Keratinocyte (primary cell): Measurements from ENCODE around the gene EEF1A2.

Source experiments
- EZH2 ChIP-seq: IDR thresholded peaks from one replicate; pipeline ENCODE4 v1.6.1; 2012; ENCODE audit warnings: inconsistent platforms, mild to moderate bottlenecking, low read length, moderate library complexity
- TF ChIP-seq, protein P1 (sequence below), 3 experiments: IDR thresholded peaks in 1 of 3; conservative IDR thresholded peaks in 1 of 3; optimal IDR thresholded peaks in 1 of 3; 2 replicates in 2 of 3; 3 replicates in 1 of 3; pipeline versions ENCODE3 to v1.5.1; 2011; ENCODE audit warnings: low read length in 3 of 3, mild to moderate bottlenecking in 3 of 3, moderate library complexity in 2 of 3, control low read depth in 1 of 3, inconsistent platforms in 1 of 3; ENCODE audit not compliant: insufficient read depth in 2 of 3; ENCODE audit errors: extremely low read depth in 1 of 3

GRCh38 chr20:63521602-63522001 lies 22.7 kb upstream of the EEF1A2 start:
- no peak for TF ChIP-seq EZH2
- TF ChIP-seq, protein P1, sequence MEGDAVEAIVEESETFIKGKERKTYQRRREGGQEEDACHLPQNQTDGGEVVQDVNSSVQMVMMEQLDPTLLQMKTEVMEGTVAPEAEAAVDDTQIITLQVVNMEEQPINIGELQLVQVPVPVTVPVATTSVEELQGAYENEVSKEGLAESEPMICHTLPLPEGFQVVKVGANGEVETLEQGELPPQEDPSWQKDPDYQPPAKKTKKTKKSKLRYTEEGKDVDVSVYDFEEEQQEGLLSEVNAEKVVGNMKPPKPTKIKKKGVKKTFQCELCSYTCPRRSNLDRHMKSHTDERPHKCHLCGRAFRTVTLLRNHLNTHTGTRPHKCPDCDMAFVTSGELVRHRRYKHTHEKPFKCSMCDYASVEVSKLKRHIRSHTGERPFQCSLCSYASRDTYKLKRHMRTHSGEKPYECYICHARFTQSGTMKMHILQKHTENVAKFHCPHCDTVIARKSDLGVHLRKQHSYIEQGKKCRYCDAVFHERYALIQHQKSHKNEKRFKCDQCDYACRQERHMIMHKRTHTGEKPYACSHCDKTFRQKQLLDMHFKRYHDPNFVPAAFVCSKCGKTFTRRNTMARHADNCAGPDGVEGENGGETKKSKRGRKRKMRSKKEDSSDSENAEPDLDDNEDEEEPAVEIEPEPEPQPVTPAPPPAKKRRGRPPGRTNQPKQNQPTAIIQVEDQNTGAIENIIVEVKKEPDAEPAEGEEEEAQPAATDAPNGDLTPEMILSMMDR (optimal IDR thresholded peaks at IDR 0.05 in 1 of 3, IDR thresholded peaks at IDR 0.05 in 1 of 3, conservative IDR thresholded peaks at IDR 0.05 in 1 of 3; ENCODE audit: extremely low read depth in 1 of 3, insufficient read depth in 2 of 3, low read length in 3 of 3) = no peak
